Astrocyte (in vitro differentiated cells and primary cell): ENCODE measurements around the gene CETN1. TPM values are rescaled to one million over a fixed set of nuclear protein-coding genes. Genes with fewer than 3 reads are reported as not detected.

Experiments
- DNase-seq: peaks from one replicate; pipeline ENCODE4 v3.0.0-alpha.2; 2010; ENCODE audit warnings: low read depth
- FAIRE-seq: peaks from 2 replicates; lab custom pipeline; 2011; peaks lifted over from hg19 to GRCh38; lab: Jason Lieb, UNC
- H2AFZ ChIP-seq: 2 replicates; pipeline ENCODE4 v1.6.0; 2012; ENCODE audit warnings: low read depth, low read length, inconsistent platforms
- H3K27ac ChIP-seq: 2 replicates; pipeline ENCODE4 v1.5.1; 2011; ENCODE audit warnings: low read depth, low read length, inconsistent platforms
- H3K27me3 ChIP-seq: 2 replicates; pipeline ENCODE4 v1.6.0; 2011; ENCODE audit warnings: low read length, inconsistent platforms; ENCODE audit not compliant: insufficient read depth
- H3K36me3 ChIP-seq: 2 replicates; pipeline ENCODE4 v1.5.1; 2011; ENCODE audit warnings: low read length, inconsistent platforms; ENCODE audit not compliant: insufficient read depth
- H3K4me1 ChIP-seq: 2 replicates; pipeline ENCODE4 v1.5.1; 2011; ENCODE audit warnings: low read length, inconsistent platforms; ENCODE audit not compliant: insufficient read depth
- H3K4me2 ChIP-seq: 2 replicates; pipeline ENCODE4 v1.6.0; 2012; ENCODE audit warnings: low read length, inconsistent platforms
- H3K4me3 ChIP-seq: 2 replicates; pipeline ENCODE4 v1.5.1; 2011; ENCODE audit warnings: low read depth, mild to moderate bottlenecking, low read length, inconsistent platforms; ENCODE audit not compliant: insufficient read depth
- H3K79me2 ChIP-seq: 2 replicates; pipeline ENCODE4 v1.6.0; 2012; ENCODE audit warnings: mild to moderate bottlenecking, low read length, inconsistent platforms; ENCODE audit not compliant: insufficient read depth
- H3K9ac ChIP-seq: 2 replicates; pipeline ENCODE4 v1.6.0; 2012; ENCODE audit warnings: mild to moderate bottlenecking, low read length, inconsistent platforms
- H3K9me3 ChIP-seq: 2 replicates; pipeline ENCODE4 v1.5.1; 2012; ENCODE audit warnings: low read depth, mild to moderate bottlenecking, low read length, inconsistent platforms; ENCODE audit not compliant: insufficient read depth
- H4K20me1 ChIP-seq: 2 replicates; pipeline ENCODE4 v1.6.0; 2012; ENCODE audit warnings: low read length, inconsistent platforms; ENCODE audit not compliant: insufficient read depth
- H3K27ac Mint-ChIP-seq: one replicate; pipeline ENCODE4 v1.8.0; 2021; ENCODE audit warnings: mild to moderate bottlenecking, mixed read lengths; ENCODE audit not compliant: unreplicated experiment
- H3K27me3 Mint-ChIP-seq: one replicate; pipeline ENCODE4 v1.8.0; 2021; ENCODE audit warnings: low read depth, mixed read lengths; ENCODE audit not compliant: unreplicated experiment
- H3K36me3 Mint-ChIP-seq: one replicate; pipeline ENCODE4 v1.8.0; 2021; ENCODE audit warnings: low read depth, mixed read lengths; ENCODE audit not compliant: unreplicated experiment
- H3K4me1 Mint-ChIP-seq: one replicate; pipeline ENCODE4 v1.8.0; 2021; ENCODE audit warnings: low read depth, mixed read lengths; ENCODE audit not compliant: unreplicated experiment
- H3K4me3 Mint-ChIP-seq: one replicate; pipeline ENCODE4 v1.8.0; 2021; ENCODE audit warnings: mild to moderate bottlenecking, moderate library complexity, mixed read lengths; ENCODE audit not compliant: unreplicated experiment
- H3K9me3 Mint-ChIP-seq: one replicate; pipeline ENCODE4 v1.8.0; 2021; ENCODE audit warnings: mild to moderate bottlenecking, mixed read lengths; ENCODE audit not compliant: unreplicated experiment
- CTCF ChIP-seq: IDR thresholded peaks from 2 replicates; pipeline ENCODE4 v1.5.1; 2011; ENCODE audit warnings: low read depth, mild to moderate bottlenecking, inconsistent platforms, low read length, moderate library complexity; ENCODE audit not compliant: insufficient read depth
- EZH2 ChIP-seq: IDR thresholded peaks from 2 replicates; pipeline ENCODE4 v1.6.1; 2012; ENCODE audit warnings: mild to moderate bottlenecking, low read length, inconsistent platforms; ENCODE audit not compliant: insufficient read depth
- total RNA-seq: library from RNA; stranded (reverse); gene quantifications from 2 replicates; pipeline ENCODE4 v1.2.1, GENCODE V29; 2021

CETN1 gene
- total RNA-seq, 1 donor from 2014 or later, result not detected

GRCh38 chr18:604771-605170 lies 24.6 kb downstream of the CETN1 start:
- H2AFZ ChIP-seq, result no peak overlapping the region
- no peaks in the 10 kb centered on the region for H3K79me2 ChIP-seq
- no peaks in the 10 kb centered on the region for H3K4me1 ChIP-seq
- FAIRE-seq (no peak), DNase-seq (no peak)
- H3K9me3 ChIP-seq, result no peaks in the 10 kb centered on the region
- Mint-ChIP-seq H3K4me3 (no peak overlapping the region), H3K27me3 (peaks cover 18% of the 10 kb centered on the region), H3K36me3 (no peaks in the 10 kb centered on the region), H3K4me1 (no peaks in the 10 kb centered on the region), H3K27ac (peak overlapping the region; percentile 53), H3K9me3 (peaks cover 6% of the 10 kb centered on the region)
- TF ChIP-seq EZH2 (no peak), CTCF (no peak)
- peaks cover 16% of the 10 kb centered on the region for H3K27me3 ChIP-seq
- H3K4me2 ChIP-seq, result no peak overlapping the region
- no peaks in the 10 kb centered on the region for H4K20me1 ChIP-seq
- no peak overlapping the region for H3K4me3 ChIP-seq
- no peak overlapping the region for H3K9ac ChIP-seq
- H3K36me3 ChIP-seq, result no peaks in the 10 kb centered on the region
- no peak overlapping the region for H3K27ac ChIP-seq

GRCh38 chr18:607930-608329 lies 27.8 kb downstream of the CETN1 start:
- H3K27me3 ChIP-seq, result peaks cover 3% of the 10 kb centered on the region
- TF ChIP-seq CTCF, result no peak
- H3K4me1 ChIP-seq, result no peaks in the 10 kb centered on the region
- no peaks in the 10 kb centered on the region for H4K20me1 ChIP-seq
- peaks cover 3% of the 10 kb centered on the region for H3K9me3 Mint-ChIP-seq
- H3K27me3 Mint-ChIP-seq, result peaks cover 7% of the 10 kb centered on the region
- H3K4me3 Mint-ChIP-seq, result no peak overlapping the region
- H3K27ac Mint-ChIP-seq, result no peak overlapping the region
- no peak overlapping the region for H3K4me3 ChIP-seq
- H3K4me2 ChIP-seq, result no peak overlapping the region
- no peak overlapping the region for H3K27ac ChIP-seq
- H3K4me1 Mint-ChIP-seq, result no peaks in the 10 kb centered on the region
- DNase-seq (no peak), FAIRE-seq (no peak)
- no peak overlapping the region for H3K9ac ChIP-seq
- no peaks in the 10 kb centered on the region for H3K79me2 ChIP-seq
- no peaks in the 10 kb centered on the region for H3K36me3 ChIP-seq
- H3K36me3 Mint-ChIP-seq, result no peaks in the 10 kb centered on the region
- no peaks in the 10 kb centered on the region for H3K9me3 ChIP-seq
- H2AFZ ChIP-seq, result no peak overlapping the region

GRCh38 chr18:610214-610928 lies 30.2 kb downstream of the CETN1 start:
- TF ChIP-seq CTCF (no peak), EZH2 (no peak)
- no peaks in the 10 kb centered on the region for H3K4me1 Mint-ChIP-seq
- H3K9me3 Mint-ChIP-seq, result peaks cover 3% of the 10 kb centered on the region
- no peaks in the 10 kb centered on the region for H3K36me3 Mint-ChIP-seq
- DNase-seq (no peak), FAIRE-seq (no peak)
- Histone ChIP-seq H3K9ac (no peak overlapping the region), H3K27ac (no peak overlapping the region), H3K79me2 (no peaks in the 10 kb centered on the region), H3K36me3 (no peaks in the 10 kb centered on the region), H3K9me3 (no peaks in the 10 kb centered on the region), H2AFZ (no peak overlapping the region), H3K4me1 (no peaks in the 10 kb centered on the region), H3K4me3 (no peak overlapping the region), H3K27me3 (peaks cover 4% of the 10 kb centered on the region), H4K20me1 (no peaks in the 10 kb centered on the region), H3K4me2 (no peak overlapping the region)
- peaks cover 5% of the 10 kb centered on the region for H3K27me3 Mint-ChIP-seq
- no peak overlapping the region for H3K4me3 Mint-ChIP-seq
- no peak overlapping the region for H3K27ac Mint-ChIP-seq
